ENCODE data around the gene FASTK. TPM values are rescaled to one million over a fixed set of nuclear protein-coding genes. Genes with fewer than 3 reads are reported as not detected.

FASTK gene
- total and polyA plus RNA-seq, 4 donors: 28.9 to 108 (median 89.9) TPM

DNA sequence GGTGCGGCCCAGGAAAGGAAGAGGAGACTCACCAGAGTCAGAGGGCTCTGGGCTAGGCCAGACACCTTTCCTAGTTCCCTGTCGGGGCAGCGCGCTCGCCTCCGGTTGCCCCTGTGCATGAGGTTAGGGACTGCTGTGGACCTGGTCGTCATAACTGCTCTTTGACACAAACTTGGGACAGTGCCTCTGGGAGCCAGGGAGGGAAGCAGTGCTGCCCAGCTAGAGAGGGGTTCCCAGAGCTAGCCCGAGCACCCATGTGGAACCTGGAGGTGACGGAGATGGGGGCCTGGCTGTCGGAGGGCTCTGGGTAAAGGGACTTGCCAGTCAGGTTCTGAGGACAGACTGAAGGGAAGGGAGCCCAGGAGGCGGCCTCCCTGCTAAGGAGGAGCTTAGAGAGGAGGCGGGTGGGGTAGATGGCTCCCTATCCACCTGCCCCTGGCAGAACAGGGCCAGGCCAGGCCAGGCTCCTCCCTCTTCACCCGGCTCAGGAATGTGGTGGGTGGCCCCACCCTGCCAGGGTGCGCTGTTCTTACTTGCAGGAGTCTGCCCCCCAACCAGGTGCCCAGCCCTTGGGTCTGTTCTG, 35.3 kb upstream of the FASTK start:
- TF ChIP-seq CTCF (IDR thresholded peaks at IDR 0.05; ENCODE audit: control extremely low read depth, extremely low read depth): no peak
- Histone ChIP-seq H3K27ac (ENCODE audit: low read depth in 1 of 2, low read length in 1 of 2) (peak overlapping the region in 1 of 2 donors; percentile 81), H3K9ac (ENCODE audit: insufficient read depth in 1 of 2, low read length in 2 of 2) (no peak overlapping the region), H3K9me3 (ENCODE audit: control insufficient read depth in 4 of 4, insufficient read depth in 3 of 4, low read length in 3 of 4) (no peaks in the 10 kb centered on the region), H3K4me3 (peak overlapping the region; percentile 45), H3K36me3 (ENCODE audit: control insufficient read depth in 4 of 4, insufficient read depth in 4 of 4, low read length in 4 of 4) (peaks cover 0 to 41% (median 12%) of the 10 kb centered on the region in 4 donors), H3K4me1 (ENCODE audit: control insufficient read depth in 5 of 5, insufficient read depth in 5 of 5, low read length in 5 of 5) (peaks cover 0 to 14% (median 7%) of the 10 kb centered on the region in 5 donors), H3K27me3 (ENCODE audit: control insufficient read depth in 3 of 3, insufficient read depth in 3 of 3, low read length in 2 of 3) (peaks cover 0 to 3% (median 0%) of the 10 kb centered on the region in 3 donors)
- WGBS, 2 donors: 64 to 81% methylated on average over 14 of the region's 14 CpGs
- peak; percentile 52 to 76 (median 76) for DNase-seq
- peak; percentile 78 for ATAC-seq (ENCODE audit: insufficient read depth, low FRiP score)

DNA sequence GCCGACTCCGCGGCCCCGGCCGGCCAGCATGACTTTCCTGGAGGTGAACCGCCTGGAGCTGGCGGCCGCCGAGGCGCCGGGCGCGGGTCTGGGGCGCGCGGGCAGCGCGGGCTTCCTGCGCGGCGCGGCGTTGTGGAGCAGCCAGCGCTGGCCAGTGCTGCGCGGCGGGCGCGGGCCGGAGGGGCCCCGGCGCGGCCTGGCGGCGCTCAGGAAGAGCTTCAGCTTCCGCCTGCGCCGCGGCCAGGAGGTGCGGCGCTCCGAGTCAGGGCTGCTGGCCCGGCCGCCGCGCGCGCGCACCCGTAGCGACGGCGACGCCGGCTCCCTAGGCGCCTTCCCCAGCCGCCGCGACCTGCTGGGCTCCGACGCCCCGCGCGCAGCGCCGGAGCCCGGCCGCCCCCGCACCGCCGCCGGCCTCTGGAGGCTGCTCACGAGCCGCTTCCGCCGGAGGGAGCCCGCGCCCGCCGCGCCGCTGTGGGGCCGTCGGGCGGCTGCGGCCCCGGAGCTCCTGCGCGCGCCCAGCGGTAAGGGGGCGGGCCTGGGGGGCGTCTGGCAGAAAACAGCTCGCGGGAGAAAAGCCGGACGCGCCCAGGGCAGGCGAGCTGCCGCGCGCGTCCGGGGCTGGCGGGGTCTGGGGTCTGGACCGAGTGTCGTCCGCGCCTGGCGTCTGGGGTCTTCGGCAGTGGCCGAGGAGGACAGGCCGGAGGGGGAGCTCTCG, 34.7 kb upstream of the FASTK start:
- TF ChIP-seq CTCF (IDR thresholded peaks at IDR 0.05; ENCODE audit: control extremely low read depth, extremely low read depth): no peak
- Histone ChIP-seq H3K27ac (ENCODE audit: low read depth in 1 of 2, low read length in 1 of 2) (peak overlapping the region in 1 of 2 donors; percentile 81), H3K4me1 (ENCODE audit: control insufficient read depth in 5 of 5, insufficient read depth in 5 of 5, low read length in 5 of 5) (peaks cover 0 to 16% (median 11%) of the 10 kb centered on the region in 5 donors), H3K36me3 (ENCODE audit: control insufficient read depth in 4 of 4, insufficient read depth in 4 of 4, low read length in 4 of 4) (peaks cover 0 to 35% (median 10%) of the 10 kb centered on the region in 4 donors), H3K9me3 (ENCODE audit: control insufficient read depth in 4 of 4, insufficient read depth in 3 of 4, low read length in 3 of 4) (no peaks in the 10 kb centered on the region), H3K4me3 (peak overlapping the region; percentile 45), H3K9ac (ENCODE audit: insufficient read depth in 1 of 2, low read length in 2 of 2) (no peak overlapping the region), H3K27me3 (ENCODE audit: control insufficient read depth in 3 of 3, insufficient read depth in 3 of 3, low read length in 2 of 3) (peaks cover 0 to 3% (median 0%) of the 10 kb centered on the region in 3 donors)
- WGBS, 2 donors: 8 to 11% methylated on average over 80 to 114 of the region's 114 CpGs
- no peak for ATAC-seq (ENCODE audit: insufficient read depth, low FRiP score)
- peak in 2 of 3 donors; percentile 29 to 51 for DNase-seq

DNA sequence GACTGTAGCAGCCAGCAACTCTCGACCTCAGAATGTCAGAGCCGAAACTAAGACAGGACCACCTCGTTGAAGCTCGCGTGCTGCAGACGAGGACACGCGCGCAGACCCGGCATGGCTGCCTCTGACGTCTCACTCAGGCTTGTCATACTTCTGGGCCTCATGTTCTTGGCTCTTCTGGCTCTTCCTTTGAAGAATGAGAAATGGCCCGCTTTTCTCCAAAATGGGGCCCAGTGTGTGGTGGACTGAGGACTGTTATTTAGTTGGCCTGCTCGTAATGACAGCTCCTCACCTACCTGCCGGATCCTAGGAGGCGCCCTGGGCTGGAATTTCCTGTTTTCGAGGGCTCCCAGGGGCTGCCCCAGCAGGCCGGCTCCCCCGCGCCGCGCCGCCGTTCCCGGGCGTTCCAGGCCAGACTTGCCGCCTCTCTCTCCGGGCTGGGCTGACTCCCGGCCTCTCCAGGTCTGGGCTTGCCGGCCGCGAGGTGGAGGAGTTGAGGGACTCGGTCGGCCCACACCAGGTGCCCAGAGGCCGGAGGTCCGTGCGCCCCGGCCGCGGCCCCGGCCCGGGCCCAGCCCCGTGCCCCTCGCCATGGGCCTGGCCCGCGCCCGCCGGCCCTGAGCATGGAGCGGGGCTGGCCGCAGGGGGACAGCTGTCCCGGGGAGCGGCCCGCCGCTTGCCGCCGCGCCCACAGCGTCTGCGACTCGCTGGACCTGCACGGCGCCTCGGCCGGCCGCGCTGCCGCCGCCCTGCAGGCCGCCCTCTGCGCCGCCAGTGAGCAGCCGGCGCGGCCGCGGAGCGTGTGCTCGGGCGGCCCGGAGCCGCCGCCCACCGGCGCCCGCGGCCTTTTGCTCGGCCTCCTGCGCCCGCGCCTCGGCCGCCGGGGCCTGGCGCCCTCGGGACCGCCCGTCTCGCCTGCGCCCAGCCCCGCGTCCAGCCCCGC, 33.8 kb upstream of the FASTK start:
- ATAC-seq (ENCODE audit: insufficient read depth, low FRiP score): no peak
- peak; percentile 27 to 51 (median 50) for DNase-seq
- Histone ChIP-seq H3K27me3 (ENCODE audit: control insufficient read depth in 3 of 3, insufficient read depth in 3 of 3, low read length in 2 of 3) (peaks cover 0 to 3% (median 0%) of the 10 kb centered on the region in 3 donors), H3K9ac (ENCODE audit: insufficient read depth in 1 of 2, low read length in 2 of 2) (no peak overlapping the region), H3K4me3 (peak overlapping the region; percentile 45), H3K36me3 (ENCODE audit: control insufficient read depth in 4 of 4, insufficient read depth in 4 of 4, low read length in 4 of 4) (peaks cover 0 to 27% (median 9%) of the 10 kb centered on the region in 4 donors), H3K27ac (ENCODE audit: low read depth in 1 of 2, low read length in 1 of 2) (peak overlapping the region in 1 of 2 donors; percentile 53), H3K9me3 (ENCODE audit: control insufficient read depth in 4 of 4, insufficient read depth in 3 of 4, low read length in 3 of 4) (no peaks in the 10 kb centered on the region), H3K4me1 (ENCODE audit: control insufficient read depth in 5 of 5, insufficient read depth in 5 of 5, low read length in 5 of 5) (peaks cover 0 to 16% (median 11%) of the 10 kb centered on the region in 5 donors)
- 29 to 43% methylated on average over 65 to 101 of the region's 101 CpGs for WGBS, 2 donors
- no peak for TF ChIP-seq CTCF (IDR thresholded peaks at IDR 0.05; ENCODE audit: control extremely low read depth, extremely low read depth)

Measured in lung (tissue), 12 donors.